Stimulated activated CD8-positive, alpha-beta memory T cell treated with anti-CD3 and anti-CD28 coated beads, Interleukin-7, amount 100 ng/mL, for 24 hours (primary cell): Measurements from ENCODE around the gene GPRC5B.
A peak's percentile ranks its signal among the peaks of the same experiment; 100 is the strongest.

Experiments
- DNase-seq: peaks from one replicate; pipeline ENCODE4 v3.0.0-alpha.2; 2020; ENCODE audit warnings: low read depth

The GPRC5B gene

DNA sequence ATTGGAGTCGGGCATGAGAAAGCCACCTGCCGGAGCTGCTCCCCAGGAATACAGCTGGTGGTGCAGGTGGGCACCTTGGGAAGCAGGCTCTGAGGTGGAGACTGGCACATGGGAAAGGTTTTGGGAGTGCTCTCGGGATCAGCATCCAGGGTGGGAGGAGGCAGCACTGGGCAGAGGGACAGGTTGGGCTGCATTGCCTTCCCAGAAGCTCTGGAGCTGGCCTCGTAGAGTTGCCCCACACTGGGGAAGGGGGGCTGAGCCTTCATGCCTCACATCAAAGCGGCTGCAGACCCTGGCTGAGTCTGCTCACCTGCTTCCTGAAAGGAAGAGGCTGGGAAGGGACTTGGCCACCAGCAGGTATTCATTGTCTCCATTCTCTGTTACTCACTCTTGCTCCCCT is 13.5 kb upstream of the GPRC5B start:
- no peak for DNase-seq

DNA sequence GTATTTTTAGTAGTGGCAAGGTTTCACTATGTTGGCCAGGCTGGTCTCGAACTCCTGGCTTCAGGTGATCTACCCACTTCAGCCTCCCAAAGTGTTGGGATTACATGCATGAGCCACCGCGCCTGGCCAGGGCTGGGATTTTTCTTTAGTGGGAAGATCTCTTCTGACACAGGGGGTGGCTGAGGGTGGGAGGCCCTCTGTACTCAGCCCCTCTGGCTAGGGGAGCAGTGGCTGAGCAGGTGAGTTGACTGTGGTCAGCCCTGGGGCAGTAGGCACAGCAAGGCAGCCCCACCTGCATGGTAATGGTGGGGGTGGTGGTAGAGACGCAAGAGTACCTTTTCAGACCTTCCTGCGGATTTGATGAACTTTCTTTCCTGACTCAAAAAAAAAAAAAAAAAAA is 12.3 kb upstream of the GPRC5B start:
- no peak for DNase-seq

DNA sequence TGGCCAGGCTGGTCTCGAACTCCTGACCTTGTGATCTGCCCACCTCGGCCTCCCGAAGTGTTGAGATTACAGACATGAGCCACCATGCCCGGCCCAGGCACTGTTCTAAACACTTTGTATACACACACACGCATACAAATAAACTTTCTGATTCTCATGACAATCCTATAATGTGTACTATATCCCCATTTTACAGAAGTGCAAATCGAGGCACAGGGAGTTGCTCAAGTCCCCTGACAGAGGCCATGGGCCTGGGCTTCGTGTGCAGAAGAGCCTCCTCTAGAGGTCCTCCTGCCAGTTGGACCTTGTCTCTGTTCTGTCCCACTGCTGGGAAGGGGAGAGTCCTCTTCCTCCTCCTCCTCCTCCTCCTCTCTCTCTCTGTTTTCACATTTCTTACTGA is 9.9 kb upstream of the GPRC5B start:
- DNase-seq: no peak

DNA sequence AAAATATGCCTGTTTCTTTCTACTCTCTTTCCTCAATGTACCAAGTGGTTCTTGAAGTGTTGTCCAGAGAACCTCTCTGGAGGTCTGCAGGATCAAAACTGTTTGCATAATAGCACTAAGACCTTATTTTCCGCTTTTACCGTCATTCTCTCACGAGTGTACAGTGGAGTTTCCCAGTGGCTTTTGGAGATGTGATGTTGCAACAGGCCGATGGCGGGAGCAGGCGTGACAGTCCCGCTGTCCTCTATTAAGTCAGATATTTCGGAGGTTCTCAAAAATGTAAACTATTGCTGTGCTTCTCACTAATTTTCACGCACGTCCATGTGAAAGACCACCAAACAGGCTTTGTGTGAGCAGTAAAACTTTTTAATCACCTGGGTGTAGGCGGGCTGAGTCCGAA is 8.3 kb upstream of the GPRC5B start:
- DNase-seq: no peak

DNA sequence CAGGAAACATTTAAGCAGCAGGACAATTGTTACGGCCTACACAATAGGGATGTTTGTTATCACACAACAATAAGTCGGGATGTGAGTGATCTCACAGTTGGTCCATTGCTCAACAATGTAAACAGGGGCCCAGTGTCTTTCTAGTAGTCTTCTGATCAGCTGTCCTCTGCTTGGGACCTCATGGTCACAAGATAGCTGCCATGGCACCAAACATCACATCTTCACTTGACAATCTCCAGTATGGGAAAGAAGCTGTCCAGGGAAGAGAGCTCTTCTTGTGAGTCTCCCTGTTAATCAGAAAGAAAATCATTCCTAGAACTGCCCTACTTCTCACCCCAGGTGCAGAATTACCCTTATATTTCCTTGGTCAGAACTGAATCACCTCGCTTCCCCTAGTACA is 6.3 kb upstream of the GPRC5B start:
- no peak for DNase-seq

DNA sequence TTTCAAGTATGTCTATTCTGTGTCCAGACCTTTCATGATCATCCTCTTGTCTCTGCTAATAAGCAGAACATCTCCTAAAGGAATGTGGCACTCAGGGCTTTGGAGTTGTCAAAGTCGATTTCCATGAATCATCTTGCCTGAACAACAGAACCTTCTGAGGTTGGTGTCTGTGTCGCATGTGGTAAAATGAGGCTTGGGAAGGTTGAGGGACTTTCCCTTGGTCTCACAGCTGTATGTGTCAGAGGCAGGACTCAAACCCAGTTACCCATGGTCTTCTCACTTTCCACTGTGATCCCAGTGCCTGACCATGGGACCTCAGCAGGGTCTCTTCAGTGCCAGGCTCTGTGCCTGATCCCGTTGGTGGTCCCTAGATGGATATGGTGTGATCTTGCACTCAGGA is 4.2 kb upstream of the GPRC5B start:
- no peak for DNase-seq

DNA sequence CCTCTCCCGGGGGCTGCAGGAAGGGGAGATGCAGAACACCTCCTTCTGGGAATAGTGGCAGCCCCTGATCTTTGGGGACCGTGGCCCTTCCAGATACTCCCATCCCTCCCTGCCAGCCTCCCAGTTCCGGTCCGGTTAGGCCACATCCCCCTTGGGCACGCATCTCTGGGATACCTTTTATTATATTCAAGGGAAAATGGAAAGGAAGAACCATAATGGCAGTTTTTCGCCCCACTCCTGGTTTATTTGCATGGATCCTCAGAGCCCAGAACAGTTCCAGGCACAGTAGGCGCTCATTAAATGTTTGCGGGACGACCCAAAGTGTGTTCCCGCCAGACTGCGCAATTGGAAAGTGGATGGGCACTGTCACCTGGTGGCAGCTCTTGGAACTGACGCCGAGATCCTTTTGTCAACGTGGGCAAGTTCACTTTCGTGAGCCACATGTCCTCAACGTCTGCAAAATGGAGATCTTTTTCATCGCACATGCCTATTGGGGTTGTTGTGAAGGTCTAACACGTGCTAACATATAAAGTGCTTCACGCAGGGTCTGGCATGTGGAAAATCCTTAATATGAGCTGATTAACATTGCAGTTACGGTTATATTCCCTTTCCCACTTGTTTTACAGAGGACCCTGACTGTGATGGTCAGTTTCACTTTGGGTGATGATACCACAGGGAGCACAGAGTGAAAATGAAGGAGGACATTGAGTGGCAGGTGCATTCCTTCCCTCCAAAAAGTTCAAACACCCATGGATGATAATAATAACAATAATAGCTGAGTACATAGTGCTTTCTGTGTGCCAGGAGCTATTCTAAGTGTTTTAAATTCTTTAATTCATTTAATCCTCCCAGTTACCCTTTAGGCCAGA is 1.7 kb upstream of the GPRC5B start:
- peak; percentile 64 for DNase-seq

DNA sequence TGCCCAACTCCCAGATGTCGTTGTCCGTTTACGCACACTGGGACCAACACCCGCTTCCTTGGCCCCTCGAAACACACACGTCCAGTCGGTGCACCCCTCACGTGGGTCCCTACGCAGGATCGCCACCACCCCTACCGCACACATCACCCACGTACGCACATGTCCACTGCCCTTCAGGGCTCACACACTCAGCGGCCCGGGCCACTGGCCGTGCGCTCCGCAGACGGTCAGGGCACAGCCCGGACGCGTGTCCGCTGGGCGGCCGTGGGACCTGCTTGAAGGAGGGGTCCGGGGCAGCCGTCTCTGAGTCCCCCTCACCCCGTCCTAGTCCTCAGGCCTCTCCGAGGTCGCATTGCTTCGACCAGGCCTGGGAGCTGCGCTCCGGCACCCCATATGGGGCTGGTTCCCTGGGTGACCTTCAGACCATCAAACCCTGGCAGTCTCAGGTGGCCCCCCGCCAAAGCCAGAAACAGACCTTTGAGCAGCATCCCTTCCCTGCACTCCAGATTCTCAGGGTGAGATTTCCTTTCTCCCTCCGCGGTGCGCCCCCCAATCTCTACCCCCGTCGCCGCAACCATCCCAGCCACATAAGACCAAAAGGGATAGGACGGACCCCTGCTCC is 914 bp upstream of the GPRC5B start:
- no peak for DNase-seq

DNA sequence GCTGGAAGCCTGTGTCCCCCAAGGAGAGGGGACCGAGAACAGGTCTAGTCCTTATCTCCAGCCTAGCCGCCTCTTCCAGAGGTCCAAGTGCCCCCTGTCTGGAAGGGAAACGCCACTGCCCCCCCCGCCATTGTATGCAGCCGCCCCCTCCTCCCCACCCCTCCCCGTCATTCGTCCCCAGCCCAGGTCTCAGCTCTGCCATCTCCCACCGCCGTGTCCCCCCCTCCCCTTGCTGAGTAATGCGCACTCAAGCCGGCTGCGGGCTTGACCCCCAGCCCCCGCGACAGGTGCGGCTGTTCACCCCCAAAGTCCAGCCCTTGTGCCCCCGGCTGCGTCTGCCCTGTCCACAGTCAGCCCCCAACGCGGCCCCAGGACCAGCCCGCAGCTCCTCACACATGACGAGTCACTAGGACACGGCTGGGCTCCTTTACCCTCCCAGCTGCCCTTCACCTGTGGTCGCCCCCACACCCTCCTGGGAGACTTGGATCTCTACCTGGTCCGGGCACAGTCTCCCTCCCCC is 622 bp downstream of the GPRC5B start:
- no peak for DNase-seq

DNA sequence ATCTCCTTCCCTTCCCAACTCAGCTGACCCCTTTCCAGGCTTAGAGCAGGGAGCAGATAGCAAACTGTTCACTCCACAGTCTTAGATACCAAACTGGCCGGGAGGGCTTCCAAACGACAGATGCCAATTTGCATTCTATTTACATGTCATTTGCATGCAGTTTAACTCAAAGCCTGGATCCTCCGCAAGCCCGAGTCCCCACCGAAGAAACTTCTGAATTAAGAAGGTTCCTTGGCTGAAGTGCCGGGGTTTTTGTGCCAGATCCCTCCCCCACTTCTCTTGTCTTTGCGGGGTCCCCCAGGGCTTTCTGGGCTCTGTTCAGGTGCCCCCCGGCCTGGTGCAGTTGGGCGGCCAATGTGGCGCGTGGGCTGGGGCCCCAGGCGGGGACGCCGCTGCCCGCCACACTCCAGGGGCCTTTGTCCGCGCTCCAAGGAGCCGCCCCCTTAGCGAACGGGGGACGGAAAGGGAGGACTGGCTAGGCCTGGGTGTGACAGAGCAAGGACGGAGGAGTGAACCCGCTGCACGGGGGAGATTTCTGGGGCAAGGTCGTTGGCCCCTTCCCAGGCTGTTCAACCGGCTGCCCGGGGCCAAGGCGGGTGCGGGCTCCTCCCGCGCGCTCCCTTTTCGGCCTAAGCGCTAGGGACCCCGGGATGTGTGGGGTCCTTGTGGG is 1.2 kb downstream of the GPRC5B start:
- DNase-seq: no peak

DNA sequence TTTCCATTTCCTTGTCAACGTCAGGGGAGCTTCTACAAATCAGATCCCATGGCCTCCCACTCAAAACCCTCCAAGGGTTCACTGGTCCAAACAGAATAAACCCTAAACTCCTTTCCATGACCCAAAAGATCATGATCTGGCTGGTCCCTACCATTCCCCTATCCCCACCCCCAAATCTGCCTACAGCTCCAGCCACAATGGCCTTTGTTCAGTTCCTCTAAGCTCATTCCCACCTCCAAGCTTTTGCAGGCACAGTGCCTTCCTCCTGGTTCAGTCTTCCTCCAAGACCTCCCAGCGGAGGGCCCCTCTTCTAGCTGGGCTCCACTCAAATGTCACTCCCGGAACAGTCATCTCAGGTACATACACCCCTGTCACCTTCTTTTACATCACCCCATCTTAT is 2.0 kb downstream of the GPRC5B start:
- DNase-seq: no peak

DNA sequence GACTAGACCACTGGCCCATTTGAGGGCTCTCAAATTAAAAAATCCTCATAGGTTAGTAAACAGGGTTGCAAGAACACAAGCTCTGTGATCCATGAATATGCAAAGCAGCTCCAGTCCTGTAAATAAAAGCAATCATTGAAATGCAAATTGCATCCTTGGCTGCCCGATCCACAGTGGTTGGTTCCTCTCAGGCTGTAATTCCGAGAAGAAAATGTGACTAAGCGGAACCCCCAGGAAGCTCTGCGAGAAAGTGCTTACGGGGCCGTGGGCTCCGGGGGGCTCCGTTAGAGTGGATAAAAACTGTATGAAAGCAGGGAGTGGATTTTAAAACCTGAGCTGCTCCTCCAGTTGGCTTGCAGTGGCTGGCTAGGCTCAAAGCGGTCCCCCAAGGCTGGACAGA is 2.5 kb downstream of the GPRC5B start:
- DNase-seq: no peak

DNA sequence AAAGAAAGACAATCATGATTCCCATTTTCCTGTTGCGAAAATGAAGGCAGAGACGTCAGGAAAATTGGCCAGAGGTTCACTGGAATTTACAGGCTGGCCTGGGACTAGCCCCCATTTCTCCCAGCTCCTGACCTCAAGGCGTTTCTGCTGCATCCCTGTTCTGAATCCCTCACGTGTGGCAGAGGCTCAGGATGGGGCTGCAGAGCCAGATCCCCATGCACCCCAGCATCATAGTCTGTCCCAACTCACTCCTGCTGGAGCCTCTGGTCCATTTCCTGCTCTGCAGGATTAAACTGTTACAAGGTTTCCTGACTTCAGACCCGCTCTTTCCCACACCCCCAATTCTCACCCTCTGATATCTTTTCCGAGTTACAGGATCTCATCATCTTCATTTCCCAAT is 2.9 kb downstream of the GPRC5B start:
- no peak for DNase-seq

DNA sequence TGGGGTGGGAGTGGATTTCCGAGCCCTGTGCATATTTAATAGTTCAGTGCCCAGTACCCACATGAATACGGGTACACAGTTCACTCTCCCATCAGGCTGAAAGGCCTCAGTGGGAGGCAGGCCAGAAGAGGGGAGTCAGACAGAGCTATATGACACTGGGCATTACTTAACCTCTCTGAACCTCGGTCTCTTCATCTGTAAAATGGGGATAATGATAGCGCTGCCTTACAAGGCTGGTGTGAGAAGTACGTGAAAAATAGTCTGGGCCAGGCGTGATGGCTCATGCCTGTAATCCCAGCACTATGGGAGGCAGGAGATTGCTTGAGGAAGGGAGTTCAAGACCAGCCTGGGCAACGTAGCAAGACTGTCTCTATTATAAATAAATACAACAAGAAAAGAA is 3.6 kb downstream of the GPRC5B start:
- no peak for DNase-seq

DNA sequence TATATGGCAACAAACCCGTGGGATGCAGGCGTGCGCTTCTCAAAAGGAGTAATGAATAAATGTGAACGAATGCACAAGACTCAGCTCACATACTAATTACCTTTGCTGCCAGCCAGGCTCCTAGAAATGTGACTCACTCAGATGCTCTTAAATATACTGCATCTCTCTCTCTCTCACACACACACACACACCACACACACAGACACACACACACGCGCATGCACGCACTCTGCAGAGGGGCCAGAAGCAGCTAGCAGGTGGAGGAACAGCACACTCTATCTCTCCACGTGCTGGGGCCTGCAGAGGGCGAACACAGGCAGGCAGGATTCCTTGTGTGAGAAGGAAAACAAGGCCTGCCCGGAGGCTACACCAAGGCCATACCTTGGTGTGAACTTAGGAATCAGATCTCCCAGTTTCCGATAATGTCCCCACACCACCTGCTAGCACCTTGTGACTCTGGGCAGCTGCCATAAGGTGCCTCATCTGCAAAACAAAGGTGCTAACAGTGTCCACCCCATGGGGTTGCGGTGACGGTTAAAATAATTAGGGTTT is 5.3 kb downstream of the GPRC5B start:
- DNase-seq: no peak

DNA sequence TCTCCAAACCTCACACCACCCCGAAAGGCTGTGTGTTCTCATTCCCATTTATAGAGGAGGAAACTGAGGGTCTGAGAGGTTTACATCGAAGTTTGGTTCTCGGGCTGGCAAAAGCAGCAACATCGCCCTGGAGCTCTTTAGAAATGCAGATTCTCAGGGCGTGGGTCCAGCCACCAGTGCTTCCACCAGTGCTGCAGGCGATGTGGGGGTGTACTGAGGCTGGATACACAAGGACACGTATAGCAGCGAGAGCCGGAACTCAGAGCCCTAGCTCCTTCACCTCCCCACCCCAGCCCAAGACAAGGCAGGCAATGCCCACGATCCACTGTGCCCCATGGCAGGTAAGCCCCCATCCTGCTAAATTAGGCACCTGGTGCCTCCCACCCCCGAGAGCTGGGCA is 5.9 kb downstream of the GPRC5B start:
- DNase-seq: no peak

DNA sequence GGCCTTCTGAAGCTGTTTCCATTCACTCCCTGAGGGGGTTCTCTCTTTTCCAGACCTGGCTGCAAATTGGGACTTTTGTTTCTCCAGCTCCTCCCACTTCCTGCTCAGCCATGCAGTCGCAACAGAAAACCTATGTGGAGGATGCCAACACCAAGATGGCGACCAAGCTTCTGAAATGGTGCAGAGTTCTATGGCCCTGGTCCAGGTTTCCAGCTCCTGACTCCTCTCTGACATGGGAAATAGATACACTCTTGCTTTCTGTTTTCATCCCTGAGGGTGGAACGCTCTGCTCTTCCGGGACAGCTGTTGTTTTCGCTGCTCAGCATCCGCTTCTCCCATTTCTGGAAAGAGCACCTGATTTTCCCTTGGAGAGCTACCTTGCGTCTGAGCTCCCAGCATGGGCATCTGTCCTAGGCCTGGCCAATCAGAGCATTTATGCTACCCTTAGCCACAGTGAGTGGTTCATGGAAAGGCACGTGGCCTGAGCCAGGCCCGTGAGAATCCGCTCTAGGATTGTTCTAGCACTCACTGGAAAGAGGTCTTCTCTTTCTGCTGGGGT is 8.1 kb downstream of the GPRC5B start:
- DNase-seq: no peak

DNA sequence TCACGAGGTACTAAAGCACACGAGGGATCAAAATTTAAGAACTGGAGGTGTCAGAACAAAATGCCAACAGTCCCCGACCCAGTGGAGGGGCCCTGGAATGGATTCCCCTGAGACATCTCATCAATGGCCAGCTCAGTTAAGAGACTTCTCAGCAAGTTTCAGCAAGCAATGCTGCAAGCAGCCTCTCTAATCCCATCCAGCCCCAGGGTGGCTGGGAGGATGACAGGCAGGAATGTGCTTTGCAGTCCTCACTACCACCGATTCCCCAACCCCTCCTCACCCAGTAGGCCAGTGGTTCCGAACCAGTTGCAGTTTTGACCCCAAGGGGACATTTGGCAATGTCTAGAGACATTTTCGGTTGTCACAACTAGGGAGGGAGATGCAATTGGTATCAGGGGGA is 8.7 kb downstream of the GPRC5B start:
- no peak for DNase-seq

DNA sequence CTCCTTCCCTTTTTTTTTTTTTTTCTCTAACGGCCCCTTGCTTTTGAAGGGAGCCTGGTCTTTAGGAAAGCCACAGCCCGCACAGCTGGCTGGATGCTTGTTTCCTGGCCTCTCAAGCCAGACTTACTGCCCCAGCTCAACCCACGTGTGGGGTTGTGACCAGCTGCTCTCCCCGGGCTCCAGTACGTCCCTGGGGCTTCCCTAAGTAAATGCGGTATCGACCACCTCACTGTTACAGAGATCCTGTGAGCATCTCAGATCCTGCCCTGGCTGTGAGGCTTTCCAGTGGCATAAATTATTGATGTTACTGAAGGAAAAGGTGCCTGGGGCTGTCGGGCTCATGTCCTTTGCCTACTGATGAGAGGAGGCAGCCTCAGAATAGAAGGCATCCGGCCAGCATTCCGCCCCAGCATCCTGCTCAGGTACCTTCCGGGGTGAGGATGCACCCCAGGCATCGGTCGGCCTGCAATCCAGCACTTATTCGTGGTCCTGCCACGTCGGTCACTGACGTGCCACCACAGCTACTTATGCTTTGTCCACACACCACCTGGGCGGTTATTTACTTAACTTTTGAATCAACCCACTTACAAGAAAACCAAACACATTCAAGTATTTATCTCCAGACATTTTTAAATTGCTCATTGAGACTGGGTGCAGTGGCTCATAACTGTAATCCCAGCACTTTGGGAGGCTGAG is 9.6 kb downstream of the GPRC5B start:
- DNase-seq: no peak

DNA sequence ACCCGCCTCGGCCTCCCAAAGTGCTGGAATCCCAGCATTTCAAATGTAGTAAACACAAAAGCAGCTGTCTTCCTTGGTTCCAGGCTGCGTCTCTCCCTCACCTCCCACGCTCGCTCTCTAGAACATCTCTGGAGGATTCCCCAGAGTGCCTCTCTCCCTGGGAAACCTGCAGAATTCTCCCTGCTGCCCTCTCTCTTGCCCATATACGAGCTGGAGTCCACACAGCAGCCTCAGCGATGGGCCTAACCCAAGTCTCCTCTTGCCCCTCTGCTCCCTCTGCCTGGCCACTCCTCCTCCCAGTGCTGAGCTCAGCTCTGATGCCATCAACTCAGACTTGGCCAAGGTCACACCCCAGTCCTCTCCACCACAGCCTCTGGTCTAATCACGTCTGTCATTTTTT is 10.6 kb downstream of the GPRC5B start:
- no peak for DNase-seq

DNA sequence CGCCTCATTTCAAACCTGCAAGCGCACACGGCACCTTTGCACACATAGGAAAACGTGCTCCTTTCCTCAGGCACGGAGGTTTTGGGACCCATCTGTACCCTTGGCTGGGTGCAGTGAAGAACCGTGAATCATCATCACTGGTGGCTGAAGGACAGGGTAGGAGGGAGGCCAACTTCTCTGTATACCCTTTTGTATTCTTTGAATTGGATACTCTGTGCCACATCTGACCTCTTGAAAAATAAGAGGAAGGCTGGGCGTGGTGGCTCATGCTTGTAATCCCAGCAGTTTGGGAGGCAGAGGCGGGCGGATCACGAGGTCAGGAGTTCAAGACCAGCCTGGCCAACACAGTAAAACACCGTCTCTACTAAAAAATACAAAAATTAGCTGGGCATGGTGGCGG is 11.7 kb downstream of the GPRC5B start:
- no peak for DNase-seq
